H4 (cell line): ENCODE data around the gene RAC3. TPM values are rescaled to one million over a fixed set of nuclear protein-coding genes. Genes with fewer than 3 reads are reported as not detected.

Experiments used
- DNase-seq: peaks from one replicate; pipeline ENCODE4 v3.0.0-alpha.2; 2015; ENCODE audit warnings: low spot score
- total RNA-seq: library from RNA; depleted of rRNA; stranded (reverse); fragments of >200 nt; shearing (Covaris generic); gene quantifications from 2 replicates; pipeline ENCODE4 v1.2.3, GENCODE V29; 2014; rRNA removed

RAC3 gene
- total RNA-seq, 1 experiment from 2014 or later, result 21.6 TPM

GRCh38 chr17:82076018-82076784, 44.7 kb downstream of the RAC3 start:
- no peak for DNase-seq

GRCh38 chr17:82076785-82077591, 45.5 kb downstream of the RAC3 start:
- DNase-seq, result no peak

DNA sequence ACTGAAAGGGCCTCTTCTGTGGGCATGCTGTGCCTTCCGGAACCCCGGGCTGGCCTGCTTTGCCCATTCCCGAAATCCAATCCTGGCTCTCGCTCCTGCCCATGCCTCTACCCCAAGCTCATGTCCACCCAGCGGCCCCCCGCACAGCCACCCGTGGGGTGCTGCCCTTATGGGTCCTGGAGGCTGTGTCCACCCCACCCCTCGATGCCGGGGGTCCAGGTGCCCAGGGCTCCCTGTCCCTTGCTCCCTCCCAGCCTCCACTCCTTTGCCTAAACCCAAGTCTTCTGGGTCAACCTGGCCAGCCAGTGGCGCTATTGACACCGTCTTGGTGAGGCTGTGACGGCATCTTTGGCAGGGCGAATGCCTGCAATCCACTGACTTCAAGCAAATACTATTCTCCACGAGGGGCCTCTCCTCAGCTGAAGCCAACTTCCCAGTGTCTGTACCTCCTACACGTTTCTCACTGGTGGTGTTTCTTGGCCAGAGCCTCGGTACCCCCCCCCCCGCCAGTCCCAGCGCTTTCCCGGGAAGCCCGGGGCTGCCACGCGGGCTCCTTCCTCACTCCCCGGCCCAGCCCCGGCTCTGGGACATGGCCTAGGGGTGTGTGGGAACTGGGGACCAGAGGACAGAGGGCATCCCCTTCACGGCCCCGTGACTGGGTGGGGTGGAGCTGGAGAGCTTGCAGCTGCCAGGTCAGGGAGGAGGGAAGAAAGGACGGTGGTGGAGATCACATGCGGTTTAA, 46.3 kb downstream of the RAC3 start:
- no peak for DNase-seq

GRCh38 chr17:82078433-82078832, 47.0 kb downstream of the RAC3 start:
- no peak for DNase-seq

DNA sequence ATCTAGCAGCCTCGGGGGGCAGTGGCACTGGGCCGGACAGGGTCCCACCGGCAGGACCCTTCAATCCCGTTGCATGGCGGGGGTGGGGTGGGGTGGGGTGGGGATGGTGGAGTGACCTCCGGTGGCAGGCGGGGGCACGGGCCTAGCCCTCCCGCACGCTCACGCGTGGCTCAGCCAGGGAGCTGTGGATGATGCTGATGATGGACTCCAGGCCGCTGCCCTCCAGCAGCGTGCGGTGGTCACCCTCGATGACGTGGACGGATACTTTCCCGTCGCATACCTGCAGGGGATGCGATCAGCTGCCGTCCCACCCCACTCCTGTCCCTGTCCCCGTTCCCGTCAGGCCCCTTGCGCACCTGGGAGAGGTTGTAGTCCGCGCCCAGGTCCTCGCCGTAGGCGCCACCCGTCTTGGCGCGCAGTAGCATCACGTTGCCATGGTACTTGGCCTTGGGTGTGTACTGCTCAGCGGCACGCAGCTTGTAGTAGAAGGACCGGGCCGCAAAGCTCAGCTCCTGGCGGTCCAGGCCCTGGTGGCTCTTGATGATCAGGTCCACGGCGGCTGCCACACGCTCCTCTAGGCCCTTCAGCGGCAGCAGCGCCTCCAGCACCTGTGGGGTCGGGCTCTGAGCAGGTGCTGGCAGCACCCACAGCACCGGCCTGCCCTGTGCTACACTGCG, 47.7 kb downstream of the RAC3 start:
- DNase-seq, result no peak

GRCh38 chr17:82080048-82080788, 48.7 kb downstream of the RAC3 start:
- no peak for DNase-seq

GRCh38 chr17:82080789-82081464, 49.4 kb downstream of the RAC3 start:
- no peak for DNase-seq

DNA sequence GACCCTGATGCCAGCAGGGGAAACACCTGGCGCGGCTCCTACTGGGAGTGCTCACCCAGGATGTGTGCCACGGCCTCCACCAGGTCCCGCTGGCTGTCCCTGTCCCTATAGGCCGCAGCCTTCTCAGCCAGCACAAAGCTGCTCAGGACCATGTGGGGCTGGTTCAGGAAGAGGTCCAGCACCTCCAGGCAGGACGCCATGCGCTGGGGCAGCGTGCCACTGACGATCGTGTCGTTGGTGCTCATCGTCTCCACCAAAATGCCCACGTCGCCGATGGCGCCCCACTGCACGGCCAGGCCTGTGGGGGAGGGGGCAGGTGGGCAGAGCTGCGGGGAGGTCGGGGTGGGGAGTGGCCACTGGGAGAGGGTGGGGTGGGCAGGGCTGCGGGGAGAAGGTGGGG, 50.1 kb downstream of the RAC3 start:
- no peak for DNase-seq

DNA sequence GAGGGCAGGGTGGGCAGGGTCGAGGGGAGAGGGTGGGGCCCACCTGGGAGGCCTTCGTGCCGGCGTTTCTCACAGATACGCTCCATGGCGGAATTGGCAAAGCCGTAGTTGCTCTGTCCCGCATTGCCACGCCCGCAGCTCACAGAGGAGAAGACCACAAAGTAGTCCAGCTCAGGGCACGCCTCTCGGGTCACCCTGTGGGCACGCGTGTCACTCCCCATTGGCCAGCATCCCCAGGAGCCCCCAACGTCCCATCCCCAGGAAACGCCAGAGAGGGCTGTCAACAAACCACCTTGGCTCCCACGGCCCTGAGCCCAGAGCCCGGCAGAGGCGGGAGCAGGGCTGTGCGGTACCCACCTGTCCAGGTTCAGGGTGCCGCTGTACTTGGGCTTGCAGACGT, 50.5 kb downstream of the RAC3 start:
- no peak for DNase-seq

- DNase-seq, result no peak
These were observed 51.0 kb downstream of the RAC3 start for GRCh38 chr17:82082456-82082855.

DNA sequence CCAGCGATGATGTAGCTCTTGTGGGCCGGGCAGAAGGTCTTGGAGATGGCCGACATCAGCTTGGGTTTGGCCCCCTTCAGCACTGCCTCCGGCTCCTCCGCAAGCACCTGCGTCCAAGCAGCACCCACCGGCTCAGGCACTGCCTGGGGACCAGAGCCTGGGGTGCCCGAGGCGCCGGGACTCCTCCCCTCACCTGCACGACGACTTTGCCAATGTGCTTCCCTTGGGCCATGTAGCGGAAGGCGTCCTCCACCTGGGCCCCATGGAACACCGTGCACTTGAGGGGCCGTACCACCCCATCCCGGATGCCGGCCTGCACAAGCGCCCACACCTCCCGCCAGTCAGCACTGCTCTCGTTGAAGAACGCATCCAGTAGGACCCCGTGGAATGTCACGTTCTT, 51.5 kb downstream of the RAC3 start:
- DNase-seq, result no peak

Other genes with a start within 250 kb of the RAC3 start
- gene GCGR, start 227.5 kb upstream of the RAC3 start, total RNA-seq, result not detected in 2 replicates
- gene MCRIP1, start 198.4 kb upstream of the RAC3 start, total RNA-seq, result 13.7 and 14.9 TPM in 2 replicates
- gene PPP1R27, start 196.6 kb upstream of the RAC3 start, total RNA-seq, result not detected in 2 replicates
- 921 and 1,439 TPM in 2 replicates for gene P4HB, start 171.1 kb upstream of the RAC3 start, total RNA-seq
- gene ARHGDIA, start 160.3 kb upstream of the RAC3 start, total RNA-seq, result 78.2 and 78.9 TPM in 2 replicates
- gene ALYREF, start 140.1 kb upstream of the RAC3 start, total RNA-seq, result 149 and 166 TPM in 2 replicates
- gene ANAPC11, start 140.0 kb upstream of the RAC3 start, total RNA-seq, result 189 and 222 TPM in 2 replicates
- gene NPB, start 129.4 kb upstream of the RAC3 start, total RNA-seq, result 0.04 TPM in 1 of 2 replicates, not detected in the other
- 34.7 and 39.0 TPM in 2 replicates for gene PCYT2, start 120.3 kb upstream of the RAC3 start, total RNA-seq
- gene SIRT7, start 113.5 kb upstream of the RAC3 start, total RNA-seq, result 5.5 and 8.7 TPM in 2 replicates
- gene MAFG, start 103.9 kb upstream of the RAC3 start, total RNA-seq, result 8.7 and 9.3 TPM in 2 replicates
- gene PYCR1, start 94.4 kb upstream of the RAC3 start, total RNA-seq, result 92.4 and 128 TPM in 2 replicates
- gene MYADML2, start 84.4 kb upstream of the RAC3 start, total RNA-seq, result not detected in 2 replicates
- 0.06 and 0.45 TPM in 2 replicates for gene NOTUM, start 70.5 kb upstream of the RAC3 start, total RNA-seq
- gene ASPSCR1, start 54.0 kb upstream of the RAC3 start, total RNA-seq, result 24.9 and 32.5 TPM in 2 replicates
- gene CENPX, start 8.8 kb upstream of the RAC3 start, total RNA-seq, result 86.2 and 88.7 TPM in 2 replicates
- 7.3 and 11.3 TPM in 2 replicates for gene LRRC45, start 8.4 kb upstream of the RAC3 start, total RNA-seq
- gene DCXR, start 6.0 kb downstream of the RAC3 start, total RNA-seq, result 99.5 and 107 TPM in 2 replicates
- 9.1 and 9.9 TPM in 2 replicates for gene RFNG, start 20.1 kb downstream of the RAC3 start, total RNA-seq
- gene GPS1, start 20.2 kb downstream of the RAC3 start, total RNA-seq, result 108 TPM in 2 replicates
- gene DUS1L, start 34.1 kb downstream of the RAC3 start, total RNA-seq, result 44.9 and 64.5 TPM in 2 replicates
- 36.7 and 48.7 TPM in 2 replicates for gene FASN, start 66.6 kb downstream of the RAC3 start, total RNA-seq
- 1.8 and 4.7 TPM in 2 replicates for gene CCDC57, start 181.2 kb downstream of the RAC3 start, total RNA-seq
- 22.2 and 30.0 TPM in 2 replicates for gene SLC16A3, start 197.4 kb downstream of the RAC3 start, total RNA-seq
- 30.3 and 33.9 TPM in 2 replicates for gene CSNK1D, start 242.0 kb downstream of the RAC3 start, total RNA-seq